Mammary epithelial cell (primary cell): ENCODE data around the gene WDFY3.

Experiments used
- EZH2 ChIP-seq: IDR thresholded peaks from 2 replicates; pipeline ENCODE4 v1.6.1; 2012; ENCODE audit warnings: low read length, inconsistent platforms, borderline replicate concordance
- TF ChIP-seq, protein P1 (sequence below), 2 donors: IDR thresholded peaks in 1 of 2; conservative IDR thresholded peaks in 1 of 2; 2 replicates each; pipeline ENCODE4 v1.5.1; 2011 to 2012; ENCODE audit warnings: inconsistent platforms in 2 of 2, low read length in 2 of 2, mild to moderate bottlenecking in 2 of 2, control low read depth in 1 of 2, low read depth in 1 of 2; ENCODE audit not compliant: insufficient read depth in 1 of 2; ENCODE audit errors: extremely low read depth in 1 of 2

DNA sequence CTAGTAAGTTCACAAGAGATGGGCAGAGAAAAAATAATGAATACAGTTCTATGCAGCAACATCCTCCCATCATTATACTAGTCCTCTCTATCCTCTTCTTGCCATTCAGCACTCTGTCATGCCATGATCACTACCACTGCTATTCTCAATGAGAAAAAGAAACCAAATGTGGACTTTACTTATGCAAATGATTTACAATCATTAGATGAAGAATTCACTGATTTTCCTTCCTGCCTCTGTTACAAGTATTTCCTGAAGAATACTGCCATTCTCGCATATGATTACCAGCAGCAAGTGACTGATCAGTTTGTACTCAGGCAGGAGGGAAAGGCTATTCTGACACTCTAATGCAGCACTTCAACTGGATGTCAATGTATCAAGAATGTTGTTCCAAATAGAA, 50.3 kb downstream of the WDFY3 start:
- TF ChIP-seq, protein P1, sequence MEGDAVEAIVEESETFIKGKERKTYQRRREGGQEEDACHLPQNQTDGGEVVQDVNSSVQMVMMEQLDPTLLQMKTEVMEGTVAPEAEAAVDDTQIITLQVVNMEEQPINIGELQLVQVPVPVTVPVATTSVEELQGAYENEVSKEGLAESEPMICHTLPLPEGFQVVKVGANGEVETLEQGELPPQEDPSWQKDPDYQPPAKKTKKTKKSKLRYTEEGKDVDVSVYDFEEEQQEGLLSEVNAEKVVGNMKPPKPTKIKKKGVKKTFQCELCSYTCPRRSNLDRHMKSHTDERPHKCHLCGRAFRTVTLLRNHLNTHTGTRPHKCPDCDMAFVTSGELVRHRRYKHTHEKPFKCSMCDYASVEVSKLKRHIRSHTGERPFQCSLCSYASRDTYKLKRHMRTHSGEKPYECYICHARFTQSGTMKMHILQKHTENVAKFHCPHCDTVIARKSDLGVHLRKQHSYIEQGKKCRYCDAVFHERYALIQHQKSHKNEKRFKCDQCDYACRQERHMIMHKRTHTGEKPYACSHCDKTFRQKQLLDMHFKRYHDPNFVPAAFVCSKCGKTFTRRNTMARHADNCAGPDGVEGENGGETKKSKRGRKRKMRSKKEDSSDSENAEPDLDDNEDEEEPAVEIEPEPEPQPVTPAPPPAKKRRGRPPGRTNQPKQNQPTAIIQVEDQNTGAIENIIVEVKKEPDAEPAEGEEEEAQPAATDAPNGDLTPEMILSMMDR (conservative IDR thresholded peaks at IDR 0.05 in 1 of 2, IDR thresholded peaks at IDR 0.05 in 1 of 2; ENCODE audit: extremely low read depth in 1 of 2, insufficient read depth in 1 of 2, low read depth in 1 of 2, low read length in 2 of 2): no peak
- no peak for TF ChIP-seq EZH2
